ENCODE results near the gene SLC29A3.

DNA sequence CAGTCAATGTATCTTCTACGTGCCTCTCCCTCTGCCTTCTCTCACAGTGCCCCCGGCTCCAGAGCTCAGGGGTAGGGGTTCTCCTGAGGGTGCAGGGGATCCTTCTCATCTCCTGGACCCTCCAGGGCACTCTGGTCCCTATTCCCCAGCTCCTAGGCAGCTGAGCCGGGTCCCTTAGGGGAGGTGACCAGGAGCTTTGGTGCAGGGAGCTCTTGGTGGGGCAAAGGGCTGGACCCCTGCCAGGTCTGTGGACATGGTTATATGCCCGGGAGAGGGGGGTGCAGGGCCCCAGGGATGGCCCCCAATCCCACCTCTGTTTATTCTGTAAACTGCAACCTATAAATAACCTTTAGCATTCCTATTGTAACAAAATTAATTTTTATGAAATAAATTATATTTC, 16.6 kb upstream of the SLC29A3 start:
- TF ChIP-seq RCOR1 (IDR thresholded peaks at IDR 0.05; ENCODE audit: low read length) = no peak
- TF ChIP-seq TAF1 (IDR thresholded peaks at IDR 0.05; ENCODE audit: borderline replicate concordance, low read depth, low read length) = no peak
- TF ChIP-seq, protein P1, sequence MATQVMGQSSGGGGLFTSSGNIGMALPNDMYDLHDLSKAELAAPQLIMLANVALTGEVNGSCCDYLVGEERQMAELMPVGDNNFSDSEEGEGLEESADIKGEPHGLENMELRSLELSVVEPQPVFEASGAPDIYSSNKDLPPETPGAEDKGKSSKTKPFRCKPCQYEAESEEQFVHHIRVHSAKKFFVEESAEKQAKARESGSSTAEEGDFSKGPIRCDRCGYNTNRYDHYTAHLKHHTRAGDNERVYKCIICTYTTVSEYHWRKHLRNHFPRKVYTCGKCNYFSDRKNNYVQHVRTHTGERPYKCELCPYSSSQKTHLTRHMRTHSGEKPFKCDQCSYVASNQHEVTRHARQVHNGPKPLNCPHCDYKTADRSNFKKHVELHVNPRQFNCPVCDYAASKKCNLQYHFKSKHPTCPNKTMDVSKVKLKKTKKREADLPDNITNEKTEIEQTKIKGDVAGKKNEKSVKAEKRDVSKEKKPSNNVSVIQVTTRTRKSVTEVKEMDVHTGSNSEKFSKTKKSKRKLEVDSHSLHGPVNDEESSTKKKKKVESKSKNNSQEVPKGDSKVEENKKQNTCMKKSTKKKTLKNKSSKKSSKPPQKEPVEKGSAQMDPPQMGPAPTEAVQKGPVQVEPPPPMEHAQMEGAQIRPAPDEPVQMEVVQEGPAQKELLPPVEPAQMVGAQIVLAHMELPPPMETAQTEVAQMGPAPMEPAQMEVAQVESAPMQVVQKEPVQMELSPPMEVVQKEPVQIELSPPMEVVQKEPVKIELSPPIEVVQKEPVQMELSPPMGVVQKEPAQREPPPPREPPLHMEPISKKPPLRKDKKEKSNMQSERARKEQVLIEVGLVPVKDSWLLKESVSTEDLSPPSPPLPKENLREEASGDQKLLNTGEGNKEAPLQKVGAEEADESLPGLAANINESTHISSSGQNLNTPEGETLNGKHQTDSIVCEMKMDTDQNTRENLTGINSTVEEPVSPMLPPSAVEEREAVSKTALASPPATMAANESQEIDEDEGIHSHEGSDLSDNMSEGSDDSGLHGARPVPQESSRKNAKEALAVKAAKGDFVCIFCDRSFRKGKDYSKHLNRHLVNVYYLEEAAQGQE (IDR thresholded peaks at IDR 0.05; ENCODE audit: low read depth, low read length) = no peak
- TF ChIP-seq, protein P2, sequence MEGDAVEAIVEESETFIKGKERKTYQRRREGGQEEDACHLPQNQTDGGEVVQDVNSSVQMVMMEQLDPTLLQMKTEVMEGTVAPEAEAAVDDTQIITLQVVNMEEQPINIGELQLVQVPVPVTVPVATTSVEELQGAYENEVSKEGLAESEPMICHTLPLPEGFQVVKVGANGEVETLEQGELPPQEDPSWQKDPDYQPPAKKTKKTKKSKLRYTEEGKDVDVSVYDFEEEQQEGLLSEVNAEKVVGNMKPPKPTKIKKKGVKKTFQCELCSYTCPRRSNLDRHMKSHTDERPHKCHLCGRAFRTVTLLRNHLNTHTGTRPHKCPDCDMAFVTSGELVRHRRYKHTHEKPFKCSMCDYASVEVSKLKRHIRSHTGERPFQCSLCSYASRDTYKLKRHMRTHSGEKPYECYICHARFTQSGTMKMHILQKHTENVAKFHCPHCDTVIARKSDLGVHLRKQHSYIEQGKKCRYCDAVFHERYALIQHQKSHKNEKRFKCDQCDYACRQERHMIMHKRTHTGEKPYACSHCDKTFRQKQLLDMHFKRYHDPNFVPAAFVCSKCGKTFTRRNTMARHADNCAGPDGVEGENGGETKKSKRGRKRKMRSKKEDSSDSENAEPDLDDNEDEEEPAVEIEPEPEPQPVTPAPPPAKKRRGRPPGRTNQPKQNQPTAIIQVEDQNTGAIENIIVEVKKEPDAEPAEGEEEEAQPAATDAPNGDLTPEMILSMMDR (IDR thresholded peaks at IDR 0.05) = no peak
- no peak for TF ChIP-seq SIN3A (IDR thresholded peaks at IDR 0.05; ENCODE audit: borderline replicate concordance, low read depth, low read length)
- TF ChIP-seq YY1 (IDR thresholded peaks at IDR 0.05; ENCODE audit: low read depth) = no peak

All from SK-N-SH (cell line).